CD4-positive, alpha-beta memory T cell (primary cell): ENCODE measurements around the gene CUL5. TPM values are rescaled to one million over a fixed set of nuclear protein-coding genes. Genes with fewer than 3 reads are reported as not detected.
A peak's percentile ranks its signal among the peaks of the same experiment; 100 is the strongest.
"Not testable (repeated sequence)": the region's sequence is repeated elsewhere in the genome, so short reads cannot be mapped to it uniquely, and the experiment has no call there.

Experiments
- CTCF ChIA-PET: fragments of 350-600 bp; sonication (Branson Sonifier 250); formaldehyde crosslinking; loops from one replicate; lab custom pipeline; 2021; ENCODE audit warnings: inconsistent platforms; ENCODE audit not compliant: partially characterized antibody; lab: Charles Lee
- POLR2A ChIA-PET: fragments of 350-600 bp; sonication (Branson Sonifier 250); formaldehyde crosslinking; loops from one replicate; lab custom pipeline; 2021; ENCODE audit not compliant: partially characterized antibody; lab: Charles Lee
- DNase-seq, 5 donors: peaks; one replicate each; pipeline versions ENCODE4 v3.0.0 to v3.0.0-alpha.2; 2020 to 2022; ENCODE audit warnings: mixed read lengths in 1 of 5
- H3K27ac ChIP-seq: one replicate; pipeline ENCODE4 v1.7.0; 2013; ENCODE audit warnings: low read depth, low read length
- H3K27me3 ChIP-seq: 2 replicates; pipeline ENCODE4 v1.7.0; 2013; ENCODE audit warnings: mild to moderate bottlenecking, low read length, moderate library complexity; ENCODE audit not compliant: insufficient read depth
- H3K36me3 ChIP-seq: 2 replicates; pipeline ENCODE4 v1.7.0; 2013; ENCODE audit warnings: mild to moderate bottlenecking, low read length, moderate library complexity; ENCODE audit not compliant: insufficient read depth
- H3K4me1 ChIP-seq: 2 replicates; pipeline ENCODE4 v1.7.0; 2013; ENCODE audit warnings: mild to moderate bottlenecking, low read length, moderate library complexity; ENCODE audit not compliant: insufficient read depth
- H3K4me3 ChIP-seq, 2 donors: one replicate each; pipeline ENCODE4 v1.7.0; 2013; ENCODE audit warnings: low read length in 2 of 2, mild to moderate bottlenecking in 1 of 2
- H3K9me3 ChIP-seq, 2 donors: one replicate each; pipeline ENCODE4 v1.7.0; 2013; ENCODE audit warnings: low read length in 2 of 2, control low read depth in 1 of 2; ENCODE audit not compliant: control insufficient read depth in 1 of 2
- H3K27ac Mint-ChIP-seq, 7 donors: one replicate each; pipeline ENCODE4 v1.8.0; 2020 to 2021; ENCODE audit warnings: mixed read lengths in 7 of 7, mild to moderate bottlenecking in 6 of 7, inconsistent platforms in 3 of 7, moderate library complexity in 3 of 7
- H3K27me3 Mint-ChIP-seq, 2 donors: one replicate each; pipeline ENCODE4 v1.8.0; 2020 to 2021; ENCODE audit warnings: mixed read lengths in 2 of 2
- H3K36me3 Mint-ChIP-seq, 2 donors: one replicate each; pipeline ENCODE4 v1.8.0; 2020 to 2021; ENCODE audit warnings: mixed read lengths in 2 of 2, inconsistent platforms in 1 of 2, mild to moderate bottlenecking in 1 of 2
- H3K4me1 Mint-ChIP-seq, 4 donors: one replicate each; pipeline ENCODE4 v1.8.0; 2020 to 2021; ENCODE audit warnings: mixed read lengths in 4 of 4, mild to moderate bottlenecking in 1 of 4
- H3K4me3 Mint-ChIP-seq, 8 donors: one replicate each; pipeline ENCODE4 v1.8.0; 2020 to 2021; ENCODE audit warnings: mixed read lengths in 8 of 8, mild to moderate bottlenecking in 7 of 8, moderate library complexity in 6 of 8, inconsistent platforms in 3 of 8
- H3K9me3 Mint-ChIP-seq, 8 donors: one replicate each; pipeline ENCODE4 v1.8.0; 2020 to 2021; ENCODE audit warnings: mixed read lengths in 8 of 8, mild to moderate bottlenecking in 5 of 8, inconsistent platforms in 3 of 8, moderate library complexity in 1 of 8
- intact Hi-C: fragments of 100-400 bp; cut with micrococcal nuclease; formaldehyde crosslinking; loops from one replicate; pipeline ENCODE4 v1.15.1; 2023
- polyA plus RNA-seq, 2 donors: library from polyadenylated mRNA; unstranded; fragments of 300-500 nt; fragmentation: Illumina TruSeq; gene quantifications; one replicate each; pipeline ENCODE4 v1.2.3, GENCODE V29; 2021
- total RNA-seq, 2 experiments: library from RNA; stranded (reverse); gene quantifications; one replicate each; pipeline ENCODE4 v1.2.3, GENCODE V29; 2021

CUL5 gene
- total and polyA plus RNA-seq, 4 experiments from 2014 or later, result 27.4 to 38.9 (median 34.5) TPM

DNA sequence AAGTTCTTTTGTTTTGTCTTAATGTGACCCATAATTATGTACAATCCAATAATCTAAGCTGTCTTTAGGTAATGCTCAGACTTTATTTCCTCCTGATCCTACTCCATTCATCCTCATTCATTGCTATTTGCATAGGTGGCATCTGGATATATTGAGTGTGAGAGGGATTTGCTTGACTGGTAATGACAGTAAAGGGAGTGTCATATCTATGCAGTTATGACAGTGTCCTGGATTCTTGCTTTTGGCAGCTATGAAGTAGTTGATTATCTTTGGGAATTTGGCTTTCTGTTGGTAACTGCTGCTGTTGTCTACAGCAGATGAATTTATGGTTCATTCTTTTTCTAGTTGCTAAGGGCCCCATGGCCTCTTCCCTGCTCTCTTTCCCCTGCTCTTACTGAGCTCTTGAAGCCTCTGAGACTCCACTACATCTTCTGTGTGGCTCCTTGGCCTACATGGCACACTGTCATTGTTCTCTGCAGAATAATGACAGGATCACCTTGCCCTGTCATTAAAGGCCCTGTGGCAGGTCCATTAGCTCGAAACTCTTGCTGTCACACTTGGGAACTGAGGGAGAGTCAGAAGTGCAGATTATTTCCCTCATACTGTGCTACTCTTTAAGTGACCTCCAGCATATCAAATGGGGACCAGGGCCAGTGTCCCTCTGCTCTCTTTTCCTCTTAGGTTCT lies 92.5 kb downstream of the CUL5 start:
- Mint-ChIP-seq H3K9me3 (no peaks in the 10 kb centered on the region), H3K27me3 (no peaks in the 10 kb centered on the region), H3K4me3 (no peak overlapping the region), H3K4me1 (no peaks in the 10 kb centered on the region), H3K27ac (peak overlapping the region in 3 of 7 donors; percentile 29 to 63 (median 47)), H3K36me3 (peaks cover 30 to 56% of the 10 kb centered on the region in 2 donors)
- DNase-seq, result no peak
- POLR2A ChIA-PET, result no interaction called here
- Histone ChIP-seq H3K9me3 (no peaks in the 10 kb centered on the region), H3K4me1 (no peaks in the 10 kb centered on the region), H3K4me3 (no peak overlapping the region), H3K27ac (no peak overlapping the region), H3K36me3 (peaks cover 13% of the 10 kb centered on the region), H3K27me3 (no peaks in the 10 kb centered on the region)
- CTCF ChIA-PET, result no interaction called here
- intact Hi-C loops, result no loop called here

DNA sequence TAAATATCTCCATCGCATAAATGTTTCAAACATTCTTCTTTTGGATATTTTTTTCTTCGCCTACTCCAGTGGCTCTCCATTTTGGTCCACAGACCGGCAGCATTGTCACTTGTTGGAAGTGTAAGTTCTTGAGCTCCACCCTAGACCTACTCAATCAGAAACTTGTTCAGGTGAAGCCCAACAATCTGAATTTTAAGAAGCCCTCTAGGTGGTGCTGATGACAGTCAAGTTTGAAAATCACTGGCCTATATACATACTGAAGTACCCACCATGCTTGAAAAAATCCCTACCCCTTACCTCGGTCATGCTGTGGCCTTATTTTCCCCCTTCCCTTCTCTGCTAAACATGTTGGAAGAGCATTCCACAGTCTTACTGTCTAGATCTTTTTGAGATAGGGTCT lies 102.4 kb downstream of the CUL5 start:
- Histone ChIP-seq H3K4me1 (no peaks in the 10 kb centered on the region), H3K27me3 (no peaks in the 10 kb centered on the region), H3K9me3 (no peaks in the 10 kb centered on the region), H3K4me3 (no peak overlapping the region), H3K27ac (no peak overlapping the region), H3K36me3 (no peaks in the 10 kb centered on the region)
- no peak overlapping the region for H3K4me3 Mint-ChIP-seq
- intact Hi-C loops, result no loop called here
- no peaks in the 10 kb centered on the region for H3K27me3 Mint-ChIP-seq
- POLR2A ChIA-PET, result interaction anchor here (1.0 to 1.2 kb wide), 2 partner anchors 12 to 34 kb away, joined by 3 read pairs; no protein-coding TSS in a partner anchor
- H3K9me3 Mint-ChIP-seq, result peaks cover 0 to 2% (median 0%) of the 10 kb centered on the region in 8 donors
- DNase-seq, result no peak
- H3K36me3 Mint-ChIP-seq, result peaks cover 2 to 3% of the 10 kb centered on the region in 2 donors
- peaks cover 0 to 2% (median 0%) of the 10 kb centered on the region in 4 donors for H3K4me1 Mint-ChIP-seq
- CTCF ChIA-PET, result no interaction called here
- H3K27ac Mint-ChIP-seq, result peak overlapping the region in 5 of 7 donors; percentile 16 to 54 (median 43)

DNA sequence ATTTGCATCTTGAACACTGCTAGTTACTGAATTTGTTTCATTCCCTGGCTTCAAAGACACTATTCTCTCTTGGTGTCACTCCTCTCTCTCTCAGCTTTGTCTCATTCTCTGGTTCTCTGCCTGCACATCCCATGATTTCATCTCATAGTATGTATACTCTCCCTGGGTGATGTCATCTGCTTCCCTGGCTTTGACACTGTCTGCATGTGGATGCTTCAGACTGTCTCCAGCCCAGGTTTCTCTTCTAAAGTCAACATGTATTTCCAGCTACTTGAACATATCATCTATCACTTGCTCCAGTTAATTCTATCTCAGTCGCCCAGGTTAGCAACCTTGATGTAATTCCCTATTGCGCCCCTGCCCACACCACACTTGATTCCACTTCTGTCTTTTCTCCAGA lies 103.4 kb downstream of the CUL5 start:
- Histone ChIP-seq H3K4me3 (no peak overlapping the region), H3K27ac (no peak overlapping the region), H3K9me3 (no peaks in the 10 kb centered on the region), H3K36me3 (no peaks in the 10 kb centered on the region), H3K4me1 (no peaks in the 10 kb centered on the region), H3K27me3 (no peaks in the 10 kb centered on the region)
- Mint-ChIP-seq H3K36me3 (peaks cover 2 to 3% of the 10 kb centered on the region in 2 donors), H3K27ac (peak overlapping the region in 4 of 7 donors; percentile 2 to 55 (median 30)), H3K27me3 (no peaks in the 10 kb centered on the region), H3K4me1 (peaks cover 0 to 2% (median 0%) of the 10 kb centered on the region in 4 donors), H3K9me3 (peaks cover 0 to 2% (median 0%) of the 10 kb centered on the region in 8 donors), H3K4me3 (no peak overlapping the region)
- DNase-seq, result no peak
- CTCF ChIA-PET, result interaction anchor here (1.0 to 1.2 kb wide), 2 partner anchors 9 to 537 kb away, joined by 3 read pairs; partner anchors contain the start of gene ACAT1
- intact Hi-C loops, result no loop called here
- POLR2A ChIA-PET, result interaction anchor here (1.2 kb wide), 1 partner anchor 33 kb away, joined by 3 read pairs; no protein-coding TSS in a partner anchor

DNA sequence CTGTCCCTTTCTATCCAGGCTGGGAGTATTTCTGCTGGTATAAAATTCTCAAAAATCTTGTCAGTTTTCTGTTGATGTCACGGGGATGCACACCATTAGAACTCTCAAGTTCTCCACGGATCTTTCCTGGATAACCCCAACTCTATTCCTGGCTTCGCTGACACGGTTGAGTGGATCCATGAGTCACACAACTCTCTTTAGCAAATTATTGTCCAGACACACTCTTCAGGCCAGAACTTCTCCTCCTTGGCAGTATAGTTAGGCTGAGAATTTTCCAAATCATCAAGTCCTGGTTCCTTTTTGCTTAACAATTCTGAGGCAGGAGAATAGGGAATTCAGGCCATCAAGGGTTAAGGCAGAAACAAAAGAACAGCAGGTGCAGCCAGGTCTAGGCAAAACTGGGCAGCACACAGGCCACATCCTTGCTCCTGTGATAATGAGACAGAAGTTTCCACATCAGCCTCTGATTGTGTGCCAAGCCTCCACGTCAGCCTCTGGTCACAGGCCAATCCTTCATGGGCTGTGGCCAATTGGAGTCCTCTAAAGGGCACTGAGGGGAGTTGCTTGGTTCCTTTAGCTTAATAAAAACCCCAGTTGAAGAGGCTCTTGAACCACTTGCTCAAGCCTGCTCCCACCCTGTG lies 106.9 kb downstream of the CUL5 start:
- Histone ChIP-seq H3K27me3 (no peaks in the 10 kb centered on the region), H3K27ac (no peak overlapping the region), H3K4me3 (no peak overlapping the region), H3K9me3 (no peaks in the 10 kb centered on the region), H3K4me1 (peaks cover under 1% of the 10 kb centered on the region), H3K36me3 (no peaks in the 10 kb centered on the region)
- Mint-ChIP-seq H3K27me3 (no peaks in the 10 kb centered on the region), H3K4me1 (peaks cover 0 to 3% (median 2%) of the 10 kb centered on the region in 4 donors), H3K4me3 (no peak overlapping the region), H3K36me3 (peaks cover 0 to 3% of the 10 kb centered on the region in 2 donors), H3K27ac (peak overlapping the region in 1 of 7 donors; percentile 32), H3K9me3 (peaks cover 0 to 2% (median 0%) of the 10 kb centered on the region in 8 donors)
- DNase-seq, result no peak
- CTCF ChIA-PET, result no interaction called here
- intact Hi-C loops, result no loop called here
- POLR2A ChIA-PET, result no interaction called here

DNA sequence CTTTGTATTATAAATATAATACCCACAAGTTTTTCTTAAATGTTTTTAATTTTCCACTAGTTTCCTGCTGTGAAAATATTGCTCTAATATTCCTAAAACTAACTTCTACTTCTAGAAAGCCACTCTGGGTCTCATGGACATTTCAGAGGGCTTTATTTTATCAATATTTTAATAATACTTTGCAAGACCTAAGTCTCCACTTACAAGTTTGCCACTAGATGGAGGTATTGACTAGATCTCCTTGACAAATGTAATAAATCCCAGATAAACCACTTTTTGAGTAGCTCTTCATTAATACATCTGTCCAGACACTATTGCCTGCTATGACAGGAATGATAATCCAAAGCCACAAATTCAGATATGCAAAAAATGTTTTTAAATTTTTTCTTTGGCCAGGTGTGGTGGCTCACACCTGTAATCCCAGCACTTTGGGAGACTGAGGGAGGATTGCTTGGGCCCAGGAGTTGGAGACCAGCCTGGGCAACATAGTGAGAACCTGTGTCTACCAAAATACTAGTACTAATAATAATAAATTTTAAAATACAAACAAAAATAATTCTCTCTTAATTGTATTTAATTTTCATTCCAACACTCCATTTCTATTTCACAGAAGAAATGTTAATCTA lies 109.2 kb downstream of the CUL5 start:
- Histone ChIP-seq H3K27me3 (no peaks in the 10 kb centered on the region), H3K27ac (no peak overlapping the region), H3K4me3 (no peak overlapping the region), H3K9me3 (no peaks in the 10 kb centered on the region), H3K4me1 (peaks cover 17% of the 10 kb centered on the region), H3K36me3 (no peaks in the 10 kb centered on the region)
- ChIA-PET POLR2A (interaction anchor here (0.9 to 1.8 kb wide), 2 partner anchors 106 to 119 kb away, joined by 4 to 6 read pairs; no protein-coding TSS in a partner anchor), CTCF (interaction anchor here (0.5 to 2.7 kb wide), 12 partner anchors 8 to 617 kb away, joined by 3 to 21 read pairs (median 6); partner anchors contain the start of genes CUL5 and DDX10)
- H3K4me1 Mint-ChIP-seq, result peaks cover 11 to 22% (median 12%) of the 10 kb centered on the region in 4 donors
- intact Hi-C loops, result loop anchor here (1.0 kb wide), 1 partner anchor 530 kb away; no protein-coding TSS in a partner anchor
- H3K4me3 Mint-ChIP-seq, result no peak overlapping the region
- H3K27me3 Mint-ChIP-seq, result no peaks in the 10 kb centered on the region
- peak in 3 of 5 donors; percentile 24 to 29 (median 27) for DNase-seq
- H3K27ac Mint-ChIP-seq, result no peak overlapping the region
- H3K9me3 Mint-ChIP-seq, result no peaks in the 10 kb centered on the region
- H3K36me3 Mint-ChIP-seq, result peaks cover 0 to 3% of the 10 kb centered on the region in 2 donors

DNA sequence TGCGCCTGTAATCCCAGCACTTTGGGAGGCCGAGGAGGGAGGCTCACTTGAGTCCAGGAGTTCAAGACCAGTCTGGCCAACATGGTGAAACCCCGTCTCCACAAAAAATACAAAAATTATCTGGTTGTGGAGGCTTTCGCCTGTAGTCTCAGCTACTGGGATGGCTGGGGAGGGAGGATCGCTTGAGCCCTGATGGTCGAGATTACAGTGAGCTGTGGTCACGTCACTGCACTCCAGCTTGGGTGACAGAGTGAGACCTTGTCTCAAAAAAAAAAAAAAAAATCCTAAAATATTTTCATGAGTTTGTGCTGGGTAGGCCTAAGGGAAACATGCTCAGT lies 112.2 kb downstream of the CUL5 start:
- H3K27me3 ChIP-seq, H3K9me3 ChIP-seq, POLR2A ChIA-PET, H3K36me3 ChIP-seq, H3K36me3 Mint-ChIP-seq, H3K27me3 Mint-ChIP-seq, H3K9me3 Mint-ChIP-seq, DNase-seq: not testable (repeated sequence)
- intact Hi-C loops, result loop anchor here (1.0 to 5.0 kb wide), 6 partner anchors 15 to 546 kb away; partner anchors contain the start of genes ATM, C11orf65, CUL5 and DDX10
- peaks cover 41% of the 10 kb centered on the region for H3K4me1 ChIP-seq
- H3K27ac ChIP-seq, result peak overlapping the region; percentile 71
- peak overlapping the region in 6 of 7 donors; percentile 50 to 92 (median 86) for H3K27ac Mint-ChIP-seq
- H3K4me3 ChIP-seq, result peak overlapping the region; percentile 85 to 91
- CTCF ChIA-PET, result interaction anchor here (1.3 kb wide), 2 partner anchors 8 to 39 kb away, joined by 3 read pairs; no protein-coding TSS in a partner anchor
- H3K4me3 Mint-ChIP-seq, result peak overlapping the region; percentile 77 to 96 (median 92)
- H3K4me1 Mint-ChIP-seq, result peaks cover 32 to 49% (median 36%) of the 10 kb centered on the region in 4 donors
